ENCODE results near the gene CSRNP2. TPM values are rescaled to one million over a fixed set of nuclear protein-coding genes. Genes with fewer than 3 reads are reported as not detected.

CSRNP2 gene
- total RNA-seq, 4 donors from 2014 or later = 25.5 to 30.8 (median 27.1) TPM

- no peak for DNase-seq (ENCODE audit: low spot score)
- TF ChIP-seq CTCF (IDR thresholded peaks at IDR 0.05) = no peak
- no peak for ATAC-seq (ENCODE audit: low FRiP score)
Measured at GRCh38 chr12:51065530-51065929, 17.9 kb downstream of the CSRNP2 start.

- ATAC-seq (ENCODE audit: low FRiP score) = no peak
- no peak for DNase-seq (ENCODE audit: low spot score)
- TF ChIP-seq CTCF (IDR thresholded peaks at IDR 0.05) = no peak
Measured at GRCh38 chr12:51062631-51063397, 20.6 kb downstream of the CSRNP2 start.

- no peak for DNase-seq (ENCODE audit: low spot score)
- ATAC-seq (ENCODE audit: low FRiP score) = no peak
- TF ChIP-seq CTCF (IDR thresholded peaks at IDR 0.05) = no peak
Measured at GRCh38 chr12:51059086-51059485, 24.3 kb downstream of the CSRNP2 start.

- DNase-seq (ENCODE audit: low spot score) = no peak
Measured at GRCh38 chr12:51056242-51056641, 27.2 kb downstream of the CSRNP2 start.

GRCh38 chr12:51055060-51055459 lies 28.3 kb downstream of the CSRNP2 start:
- DNase-seq (ENCODE audit: low spot score) (no peak), ATAC-seq (ENCODE audit: low FRiP score) (no peak)
- TF ChIP-seq CTCF (IDR thresholded peaks at IDR 0.05) = no peak

More at GRCh38 chr12:51056242-51056641, 27.2 kb downstream of the CSRNP2 start:
- TF ChIP-seq CTCF (IDR thresholded peaks at IDR 0.05) = no peak
- ATAC-seq (ENCODE audit: low FRiP score) = no peak

GRCh38 chr12:51051787-51052186 lies 31.6 kb downstream of the CSRNP2 start:
- no peak for TF ChIP-seq CTCF (IDR thresholded peaks at IDR 0.05)
- DNase-seq (ENCODE audit: low spot score) = no peak
- no peak for ATAC-seq (ENCODE audit: low FRiP score)

- ATAC-seq (ENCODE audit: low FRiP score) = no peak
- TF ChIP-seq CTCF (IDR thresholded peaks at IDR 0.05) = no peak
- no peak for DNase-seq (ENCODE audit: low spot score)
Measured at GRCh38 chr12:51049525-51049924, 33.9 kb downstream of the CSRNP2 start.
